HG03378 (cell line): ENCODE measurements around the gene PCDHGB1.
A peak's percentile ranks its signal among the peaks of the same experiment; 100 is the strongest.
"Not testable (repeated sequence)": the region's sequence is repeated elsewhere in the genome, so short reads cannot be mapped to it uniquely, and the experiment has no call there.

Experiments used
- ATAC-seq: cut with Tn5 transposase; IDR thresholded peaks from one replicate; pipeline ENCODE4 v1.9.1; 2021; ENCODE audit warnings: mild to moderate bottlenecking, moderate library complexity; ENCODE audit not compliant: unreplicated experiment

PCDHGB1 gene

DNA sequence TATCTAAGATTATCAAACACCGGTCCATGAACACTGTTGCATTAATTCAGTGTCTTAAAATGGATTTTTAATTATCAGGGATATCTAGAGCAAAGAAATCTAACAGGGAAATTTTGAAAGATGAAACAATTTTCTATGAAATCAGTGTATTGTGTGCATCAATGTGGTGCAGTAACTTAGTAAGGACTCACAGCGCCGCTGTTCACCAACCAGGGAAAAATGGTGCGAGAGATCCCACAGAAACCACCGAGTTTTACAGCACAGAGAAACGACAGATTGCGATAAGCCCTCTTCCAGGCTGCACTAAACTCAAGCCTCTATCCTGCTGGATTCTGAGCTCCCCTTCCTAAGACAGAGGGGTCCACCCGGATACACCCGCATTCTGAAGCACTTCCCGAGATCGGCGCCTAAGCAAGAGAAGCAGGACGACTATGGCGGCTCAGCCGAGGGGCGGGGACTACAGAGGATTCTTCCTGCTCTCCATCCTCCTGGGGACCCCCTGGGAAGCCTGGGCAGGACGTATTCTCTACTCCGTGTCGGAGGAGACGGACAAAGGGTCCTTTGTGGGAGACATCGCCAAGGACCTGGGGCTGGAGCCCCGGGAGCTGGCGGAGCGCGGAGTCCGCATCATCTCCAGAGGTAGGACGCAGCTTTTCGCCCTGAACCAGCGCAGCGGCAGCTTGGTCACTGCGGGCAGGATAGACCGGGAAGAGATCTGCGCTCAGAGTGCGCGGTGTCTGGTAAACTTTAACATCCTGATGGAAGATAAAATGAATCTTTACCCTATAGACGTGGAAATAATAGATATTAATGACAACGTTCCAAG lies 32.8 kb downstream of the PCDHGB1 start, which contains the start of gene PCDHGA7:
Gene PCDHGA7 (plus strand): TSS at position 274 of the 826 bp plus-strand sequence. CDS start 158 bp downstream, at position 432.
- ATAC-seq = no peak

DNA sequence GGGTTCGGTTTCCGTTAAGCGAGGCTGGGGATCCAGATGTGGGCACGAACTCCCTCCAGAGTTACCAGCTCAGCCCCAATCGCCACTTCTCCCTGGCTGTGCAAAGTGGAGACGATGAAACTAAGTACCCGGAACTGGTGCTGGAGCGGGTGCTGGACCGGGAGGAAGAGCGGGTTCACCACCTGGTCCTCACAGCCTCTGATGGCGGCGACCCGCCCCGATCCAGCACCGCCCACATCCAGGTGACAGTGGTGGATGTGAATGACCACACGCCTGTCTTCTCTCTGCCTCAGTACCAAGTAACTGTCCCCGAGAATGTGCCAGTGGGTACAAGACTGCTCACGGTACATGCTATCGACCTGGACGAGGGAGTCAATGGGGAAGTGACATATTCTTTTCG lies 33.4 kb downstream of the PCDHGB1 start:
- no peak for ATAC-seq

DNA sequence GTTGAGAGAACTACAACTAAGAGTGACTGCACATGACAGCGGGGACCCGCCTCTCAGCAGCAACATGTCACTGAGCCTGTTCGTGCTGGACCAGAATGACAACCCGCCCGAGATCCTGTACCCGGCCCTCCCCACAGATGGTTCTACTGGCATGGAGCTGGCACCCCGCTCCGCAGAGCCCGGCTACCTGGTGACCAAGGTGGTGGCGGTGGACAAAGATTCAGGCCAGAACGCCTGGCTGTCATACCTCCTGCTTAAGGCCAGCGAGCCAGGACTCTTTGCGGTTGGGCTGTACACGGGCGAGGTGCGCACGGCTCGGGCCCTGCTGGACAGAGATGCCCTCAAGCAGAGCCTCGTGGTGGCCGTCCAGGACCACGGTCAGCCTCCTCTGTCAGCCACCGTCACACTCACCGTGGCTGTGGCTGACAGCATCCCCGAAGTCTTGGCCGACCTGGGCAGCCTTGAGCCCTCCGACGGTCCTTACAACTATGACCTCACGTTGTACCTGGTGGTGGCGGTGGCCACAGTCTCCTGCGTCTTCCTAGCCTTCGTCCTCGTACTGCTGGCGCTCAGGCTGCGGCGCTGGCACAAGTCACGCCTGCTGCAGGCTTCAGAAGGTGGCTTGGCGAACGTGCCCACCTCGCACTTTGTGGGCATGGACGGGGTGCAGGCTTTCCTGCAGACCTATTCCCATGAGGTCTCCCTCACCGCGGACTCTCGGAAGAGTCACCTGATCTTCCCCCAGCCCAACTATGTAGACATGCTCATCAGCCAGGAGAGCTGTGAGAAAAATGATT lies 34.8 kb downstream of the PCDHGB1 start:
- no peak for ATAC-seq

DNA sequence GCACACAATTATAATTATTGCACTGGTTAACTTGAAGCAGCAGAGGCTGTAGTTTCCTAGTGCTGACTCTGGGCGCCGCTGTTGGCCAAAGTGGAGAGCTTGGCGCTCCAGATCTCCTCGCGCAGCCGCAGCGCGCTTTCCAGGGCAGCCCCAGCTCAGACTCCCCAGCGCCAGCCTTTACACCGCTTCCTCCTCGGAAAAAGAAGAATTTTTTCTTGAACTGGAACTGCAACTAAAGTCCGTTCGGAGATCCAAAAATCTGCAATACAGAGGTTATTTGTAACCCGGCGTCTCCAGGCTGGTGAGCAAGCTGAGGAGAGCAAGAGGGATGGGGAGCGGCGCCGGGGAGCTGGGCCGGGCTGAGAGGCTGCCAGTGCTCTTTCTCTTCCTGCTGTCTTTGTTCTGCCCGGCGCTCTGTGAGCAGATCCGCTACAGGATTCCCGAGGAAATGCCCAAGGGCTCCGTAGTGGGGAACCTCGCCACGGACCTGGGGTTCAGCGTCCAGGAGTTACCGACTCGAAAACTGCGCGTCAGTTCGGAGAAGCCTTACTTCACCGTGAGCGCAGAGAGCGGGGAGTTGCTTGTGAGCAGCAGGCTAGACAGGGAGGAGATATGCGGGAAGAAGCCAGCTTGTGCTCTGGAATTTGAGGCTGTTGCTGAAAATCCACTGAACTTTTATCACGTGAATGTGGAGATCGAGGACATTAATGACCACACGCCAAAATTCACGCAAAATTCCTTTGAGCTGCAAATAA lies 37.8 kb downstream of the PCDHGB1 start, which contains the start of gene PCDHGB4:
Gene PCDHGB4 (plus strand): TSS at position 142 of the 755 bp plus-strand sequence. CDS start 187 bp downstream, at position 329.
- peak; percentile 54 for ATAC-seq

DNA sequence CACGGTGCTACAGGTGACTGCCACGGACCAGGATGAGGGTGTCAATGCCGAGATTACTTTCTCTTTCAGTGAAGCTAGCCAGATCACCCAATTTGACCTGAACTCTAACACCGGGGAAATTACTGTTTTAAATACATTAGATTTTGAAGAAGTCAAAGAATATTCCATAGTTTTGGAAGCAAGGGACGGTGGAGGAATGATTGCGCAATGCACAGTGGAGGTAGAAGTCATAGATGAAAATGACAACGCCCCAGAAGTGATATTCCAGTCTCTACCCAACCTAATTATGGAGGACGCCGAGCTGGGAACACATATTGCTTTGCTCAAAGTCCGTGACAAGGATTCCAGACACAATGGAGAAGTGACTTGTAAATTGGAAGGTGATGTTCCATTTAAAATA lies 38.8 kb downstream of the PCDHGB1 start:
- ATAC-seq = no peak

DNA sequence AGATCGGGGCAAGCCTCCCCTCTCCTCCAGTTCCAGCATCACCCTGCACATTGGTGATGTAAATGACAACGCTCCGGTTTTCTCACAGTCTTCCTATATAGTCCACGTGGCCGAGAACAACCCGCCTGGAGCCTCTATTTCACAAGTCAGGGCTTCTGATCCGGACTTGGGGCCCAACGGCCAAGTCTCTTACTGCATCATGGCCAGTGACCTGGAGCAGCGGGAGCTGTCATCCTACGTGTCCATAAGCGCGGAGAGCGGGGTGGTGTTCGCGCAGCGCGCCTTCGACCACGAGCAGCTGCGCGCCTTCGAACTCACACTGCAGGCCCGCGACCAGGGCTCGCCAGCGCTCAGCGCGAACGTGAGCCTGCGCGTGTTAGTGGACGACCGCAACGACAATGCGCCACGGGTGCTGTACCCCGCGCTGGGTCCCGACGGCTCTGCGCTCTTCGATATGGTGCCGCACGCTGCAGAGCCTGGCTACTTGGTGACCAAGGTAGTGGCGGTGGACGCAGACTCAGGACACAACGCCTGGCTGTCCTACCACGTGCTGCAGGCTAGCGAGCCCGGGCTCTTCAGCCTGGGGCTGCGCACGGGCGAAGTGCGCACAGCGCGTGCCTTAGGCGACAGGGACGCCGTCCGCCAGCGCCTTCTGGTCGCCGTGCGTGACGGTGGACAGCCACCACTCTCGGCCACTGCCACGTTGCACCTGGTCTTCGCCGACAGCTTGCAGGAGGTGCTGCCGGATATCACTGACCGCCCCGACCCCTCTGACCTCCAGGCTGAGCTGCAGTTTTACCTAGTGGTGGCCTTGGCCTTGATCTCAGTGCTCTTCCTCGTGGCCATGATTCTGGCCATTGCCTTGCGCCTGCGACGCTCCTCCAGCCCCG lies 39.5 kb downstream of the PCDHGB1 start:
- no peak for ATAC-seq

DNA sequence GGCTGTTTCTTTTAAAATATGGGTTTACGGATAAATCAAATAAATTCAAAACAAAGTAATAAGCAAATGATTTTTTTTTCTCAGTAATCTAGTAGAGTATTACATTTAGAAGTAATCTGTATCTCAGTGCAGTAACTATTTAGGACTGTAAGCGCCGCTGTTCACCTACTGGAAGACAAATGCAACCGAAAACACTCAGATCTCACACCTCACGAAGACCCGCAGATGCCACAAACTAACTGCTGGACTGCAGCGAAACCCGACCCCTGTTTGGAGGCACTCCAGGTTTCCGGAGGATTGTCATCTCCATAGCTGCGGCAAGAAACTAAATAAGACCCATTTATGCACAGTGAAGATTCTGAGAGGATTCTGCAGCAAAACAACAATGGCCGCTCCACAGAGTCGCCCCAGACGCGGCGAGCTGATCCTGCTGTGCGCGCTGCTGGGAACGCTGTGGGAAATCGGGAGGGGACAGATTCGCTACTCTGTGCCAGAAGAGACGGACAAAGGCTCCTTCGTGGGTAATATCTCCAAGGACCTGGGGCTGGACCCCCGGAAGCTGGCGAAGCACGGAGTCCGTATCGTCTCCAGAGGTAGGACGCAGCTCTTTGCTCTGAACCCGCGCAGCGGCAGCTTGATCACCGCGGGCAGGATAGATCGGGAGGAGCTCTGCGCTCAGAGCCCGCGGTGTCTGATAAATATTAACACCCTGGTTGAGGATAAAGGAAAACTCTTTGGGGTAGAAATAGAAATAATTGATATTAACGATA lies 42.7 kb downstream of the PCDHGB1 start, which contains the start of gene PCDHGA8:
Gene PCDHGA8 (plus strand): TSS at position 205 of the 770 bp plus-strand sequence. CDS start 181 bp downstream, at position 386.
- no peak for ATAC-seq

DNA sequence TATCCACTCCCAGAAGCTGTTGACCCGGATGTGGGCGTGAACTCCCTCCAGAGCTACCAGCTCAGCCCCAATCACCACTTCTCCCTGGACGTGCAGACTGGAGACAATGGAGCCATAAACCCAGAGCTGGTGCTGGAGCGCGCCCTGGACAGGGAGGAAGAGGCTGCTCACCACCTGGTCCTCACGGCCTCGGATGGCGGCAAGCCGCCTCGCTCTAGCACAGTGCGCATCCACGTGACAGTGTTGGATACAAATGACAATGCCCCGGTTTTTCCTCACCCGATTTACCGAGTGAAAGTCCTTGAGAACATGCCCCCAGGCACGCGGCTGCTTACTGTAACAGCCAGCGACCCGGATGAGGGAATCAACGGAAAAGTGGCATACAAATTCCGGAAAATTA lies 43.4 kb downstream of the PCDHGB1 start:
- ATAC-seq = no peak

DNA sequence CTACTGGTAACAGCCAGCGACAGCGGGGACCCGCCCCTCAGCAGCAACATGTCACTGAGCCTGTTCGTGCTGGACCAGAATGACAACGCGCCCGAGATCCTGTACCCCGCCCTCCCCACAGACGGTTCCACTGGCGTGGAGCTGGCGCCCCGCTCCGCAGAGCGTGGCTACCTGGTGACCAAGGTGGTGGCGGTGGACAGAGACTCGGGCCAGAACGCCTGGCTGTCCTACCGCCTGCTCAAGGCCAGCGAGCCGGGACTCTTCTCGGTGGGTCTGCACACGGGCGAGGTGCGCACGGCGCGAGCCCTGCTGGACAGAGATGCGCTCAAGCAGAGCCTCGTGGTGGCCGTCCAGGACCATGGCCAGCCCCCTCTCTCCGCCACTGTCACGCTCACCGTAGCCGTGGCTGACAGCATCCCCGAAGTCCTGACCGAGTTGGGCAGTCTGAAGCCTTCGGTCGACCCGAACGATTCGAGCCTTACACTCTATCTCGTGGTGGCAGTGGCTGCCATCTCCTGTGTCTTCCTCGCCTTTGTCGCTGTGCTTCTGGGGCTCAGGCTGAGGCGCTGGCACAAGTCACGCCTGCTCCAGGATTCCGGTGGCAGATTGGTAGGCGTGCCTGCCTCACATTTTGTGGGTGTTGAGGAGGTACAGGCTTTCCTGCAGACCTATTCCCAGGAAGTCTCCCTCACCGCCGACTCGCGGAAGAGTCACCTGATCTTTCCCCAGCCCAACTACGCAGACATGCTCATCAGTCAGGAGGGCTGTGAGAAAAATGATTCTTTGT lies 44.7 kb downstream of the PCDHGB1 start:
- not testable (repeated sequence) for ATAC-seq

DNA sequence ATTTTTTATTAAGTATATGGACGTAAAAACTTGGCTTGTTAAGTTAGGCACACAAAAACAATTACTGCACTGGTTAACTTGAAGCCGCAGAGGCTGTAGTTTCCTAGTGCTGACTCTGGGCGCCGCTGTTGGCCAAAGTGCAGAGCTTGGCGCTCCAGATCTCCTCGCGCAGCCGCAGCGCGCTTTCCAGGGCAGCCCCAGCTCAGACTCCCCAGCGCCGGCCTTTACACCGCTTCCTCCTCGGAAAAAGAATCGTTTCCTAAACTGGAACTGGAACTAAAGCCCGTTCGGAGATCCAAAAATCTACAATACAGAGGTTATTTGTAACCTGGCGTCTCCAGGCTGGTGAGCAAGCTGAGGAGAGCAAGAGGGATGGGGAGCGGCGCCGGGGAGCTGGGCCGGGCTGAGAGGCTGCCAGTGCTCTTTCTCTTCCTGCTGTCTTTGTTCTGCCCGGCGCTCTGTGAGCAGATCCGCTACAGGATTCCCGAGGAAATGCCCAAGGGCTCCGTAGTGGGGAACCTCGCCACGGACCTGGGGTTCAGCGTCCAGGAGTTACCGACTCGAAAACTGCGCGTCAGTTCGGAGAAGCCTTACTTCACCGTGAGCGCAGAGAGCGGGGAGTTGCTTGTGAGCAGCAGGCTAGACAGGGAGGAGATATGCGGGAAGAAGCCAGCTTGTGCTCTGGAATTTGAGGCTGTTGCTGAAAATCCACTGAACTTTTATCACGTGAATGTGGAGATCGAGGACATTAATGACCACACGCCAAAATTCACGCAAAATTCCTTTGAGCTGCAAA lies 48.1 kb downstream of the PCDHGB1 start, which contains the start of gene PCDHGB5:
Gene PCDHGB5 (plus strand): TSS at position 192 of the 796 bp plus-strand sequence. CDS start 181 bp downstream, at position 373.
- ATAC-seq = peak; percentile 93

DNA sequence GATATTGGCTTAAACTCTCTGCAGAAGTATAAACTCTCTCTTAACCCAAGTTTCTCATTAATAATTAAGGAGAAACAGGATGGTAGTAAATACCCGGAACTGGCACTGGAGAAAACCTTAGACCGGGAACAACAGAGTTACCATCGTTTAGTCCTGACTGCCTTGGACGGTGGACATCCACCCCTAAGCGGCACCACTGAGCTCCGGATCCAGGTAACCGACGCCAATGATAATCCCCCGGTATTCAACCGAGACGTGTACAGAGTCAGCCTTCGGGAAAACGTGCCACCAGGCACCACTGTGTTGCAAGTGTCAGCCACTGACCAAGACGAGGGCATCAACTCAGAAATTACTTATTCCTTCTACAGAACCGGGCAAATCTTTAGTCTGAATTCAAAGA lies 48.7 kb downstream of the PCDHGB1 start:
- no peak for ATAC-seq

DNA sequence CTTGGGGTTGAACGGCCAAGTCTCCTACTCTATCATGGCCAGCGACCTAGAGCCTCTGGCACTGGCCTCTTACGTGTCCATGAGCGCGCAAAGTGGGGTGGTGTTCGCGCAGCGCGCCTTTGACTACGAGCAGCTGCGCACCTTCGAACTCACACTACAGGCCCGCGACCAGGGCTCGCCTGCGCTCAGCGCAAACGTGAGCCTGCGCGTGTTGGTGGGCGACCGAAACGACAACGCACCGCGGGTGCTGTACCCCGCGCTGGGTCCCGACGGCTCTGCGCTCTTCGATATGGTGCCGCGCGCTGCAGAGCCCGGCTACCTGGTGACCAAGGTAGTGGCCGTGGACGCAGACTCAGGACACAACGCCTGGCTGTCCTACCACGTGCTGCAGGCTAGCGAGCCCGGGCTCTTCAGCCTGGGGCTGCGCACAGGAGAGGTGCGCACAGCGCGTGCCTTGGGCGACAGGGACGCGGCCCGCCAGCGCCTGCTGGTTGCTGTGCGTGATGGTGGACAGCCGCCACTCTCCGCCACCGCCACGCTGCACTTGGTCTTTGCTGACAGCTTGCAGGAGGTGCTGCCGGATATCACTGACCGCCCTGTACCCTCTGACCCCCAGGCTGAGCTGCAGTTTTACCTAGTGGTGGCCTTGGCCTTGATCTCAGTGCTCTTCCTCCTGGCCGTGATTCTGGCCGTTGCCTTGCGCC lies 49.8 kb downstream of the PCDHGB1 start:
- ATAC-seq = no peak
